SK-N-SH (cell line): Measurements from ENCODE around the gene AMPH.

Experiments
- CTCF ChIP-seq: fragments of 200-600 bp; sonication (generic); IDR thresholded peaks from 2 replicates; pipeline ENCODE4 v1.6.1; 2017; ENCODE audit warnings: antibody characterized with exemption, mild to moderate bottlenecking, moderate library complexity
- REST ChIP-seq: IDR thresholded peaks from 2 replicates; pipeline ENCODE4 v1.6.1; 2012; ENCODE audit warnings: mild to moderate bottlenecking, low read depth, low read length, moderate library complexity

GRCh38 chr7:38369816-38370493 lies 261.2 kb downstream of the AMPH start:
- TF ChIP-seq CTCF (peak; percentile 98), REST (no peak)
